ENCODE results near the gene SCN1B. TPM values are rescaled to one million over a fixed set of nuclear protein-coding genes. Genes with fewer than 3 reads are reported as not detected.
"Not testable (repeated sequence)": the region's sequence is repeated elsewhere in the genome, so short reads cannot be mapped to it uniquely, and the experiment has no call there.

The SCN1B gene
- total RNA-seq, 1 donor from 2014 or later, result 4.8 TPM

DNA sequence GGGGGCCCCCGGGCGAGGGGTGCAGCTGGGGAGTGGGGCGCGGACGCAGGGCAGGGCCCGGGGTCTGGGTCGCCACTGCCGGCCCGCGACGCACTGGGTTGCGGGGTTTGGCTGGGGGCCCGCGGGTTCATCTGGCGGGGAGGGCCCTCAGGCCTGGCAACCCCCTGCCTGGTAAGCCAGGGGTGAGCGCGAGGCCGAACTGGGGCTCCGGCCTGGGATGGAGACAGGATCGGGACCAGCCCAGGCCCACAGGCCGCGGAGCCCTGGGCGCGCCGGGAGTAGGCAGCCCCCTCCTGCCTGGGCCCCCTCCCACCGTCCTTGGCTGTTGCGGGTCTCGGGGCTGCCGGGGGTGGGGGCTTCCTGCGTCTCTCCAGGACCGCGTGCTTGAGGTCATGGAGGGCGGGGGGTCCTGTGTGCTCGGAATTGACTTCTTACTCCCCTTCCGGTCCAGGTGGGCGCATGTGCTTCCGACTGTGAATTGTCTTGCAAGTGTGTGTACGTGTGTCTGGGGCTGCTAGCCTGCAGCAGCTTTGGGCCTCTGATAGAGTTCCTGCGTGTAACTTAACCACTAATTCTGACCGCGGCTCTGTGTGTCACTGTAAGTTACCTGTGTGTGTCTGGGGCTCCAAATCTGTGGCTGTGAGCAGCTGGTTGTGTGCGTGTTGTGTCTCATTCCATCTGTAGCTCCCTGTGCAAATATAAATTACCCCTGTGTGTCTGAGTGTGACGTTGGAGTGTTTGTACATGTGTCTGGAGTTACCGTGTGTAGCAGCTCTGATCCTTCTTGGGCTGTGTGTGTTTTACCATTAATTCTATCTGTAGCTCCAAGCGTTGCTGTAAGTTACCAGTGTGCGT lies 29.4 kb upstream of the SCN1B start:
- no peak for DNase-seq (ENCODE audit: low spot score)

DNA sequence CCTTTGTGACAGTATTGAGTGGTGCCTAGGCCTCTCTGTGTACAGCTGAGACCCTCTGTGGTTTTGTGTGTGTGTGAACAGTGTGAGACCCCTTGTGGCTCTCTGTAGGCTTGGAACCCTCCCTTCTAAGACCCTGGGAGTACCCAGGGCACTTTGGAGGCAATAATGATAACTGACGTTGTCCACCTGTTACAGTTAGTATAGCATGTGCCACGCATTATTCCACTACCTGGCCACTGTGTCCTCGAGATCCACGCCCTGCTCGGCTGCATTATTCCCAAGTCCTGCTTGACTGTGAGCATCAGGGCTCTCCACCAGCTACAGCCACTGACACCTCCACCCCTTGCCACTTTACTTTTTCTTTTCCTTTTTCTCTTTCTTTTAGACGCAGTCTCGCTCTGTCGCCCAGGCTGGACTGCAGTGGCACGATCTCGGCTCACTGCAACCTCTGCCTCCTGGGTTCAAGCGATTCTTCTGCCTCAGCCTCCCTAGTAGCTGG lies 28.2 kb upstream of the SCN1B start:
- DNase-seq (ENCODE audit: low spot score), result no peak

DNA sequence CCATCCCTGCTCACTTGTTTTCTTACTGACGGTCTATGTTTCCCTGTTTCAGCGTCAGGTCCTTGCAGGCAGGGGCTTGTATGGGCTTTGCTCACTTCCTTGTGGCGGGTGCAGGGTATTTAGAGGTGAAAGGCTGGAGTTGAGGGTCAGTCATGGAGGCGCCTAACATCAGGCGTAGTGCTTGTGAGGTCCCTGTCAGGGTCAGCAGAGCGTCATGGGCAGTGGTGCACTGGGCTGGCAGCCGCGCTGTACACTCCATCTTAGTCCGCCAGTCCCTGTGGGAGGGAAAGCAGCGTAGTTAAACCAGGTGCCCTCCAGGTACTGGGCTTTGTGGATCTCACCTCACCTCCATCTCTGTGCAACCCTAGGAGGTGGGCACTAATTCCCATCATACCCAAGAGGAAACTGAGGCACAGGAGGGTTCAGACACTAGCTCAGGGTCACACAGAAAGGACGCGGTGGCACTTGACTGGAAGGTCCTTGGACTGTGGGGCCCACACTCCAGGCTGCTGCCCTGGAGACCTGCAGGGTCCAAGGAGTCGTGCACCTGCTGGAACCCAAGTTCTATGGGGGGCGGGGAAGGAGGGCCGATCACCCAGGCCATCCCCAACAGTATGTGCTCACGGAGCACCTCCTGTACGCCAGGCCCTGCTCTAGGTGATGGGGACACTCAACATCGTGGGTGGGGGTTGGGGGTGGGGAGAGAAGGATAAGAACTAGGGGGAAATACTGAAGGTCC lies 25.6 kb upstream of the SCN1B start:
- DNase-seq (ENCODE audit: low spot score), result no peak

- DNase-seq (ENCODE audit: low spot score), result no peak
Observed at GRCh38 chr19:35005256-35005977, 24.9 kb upstream of the SCN1B start.

DNA sequence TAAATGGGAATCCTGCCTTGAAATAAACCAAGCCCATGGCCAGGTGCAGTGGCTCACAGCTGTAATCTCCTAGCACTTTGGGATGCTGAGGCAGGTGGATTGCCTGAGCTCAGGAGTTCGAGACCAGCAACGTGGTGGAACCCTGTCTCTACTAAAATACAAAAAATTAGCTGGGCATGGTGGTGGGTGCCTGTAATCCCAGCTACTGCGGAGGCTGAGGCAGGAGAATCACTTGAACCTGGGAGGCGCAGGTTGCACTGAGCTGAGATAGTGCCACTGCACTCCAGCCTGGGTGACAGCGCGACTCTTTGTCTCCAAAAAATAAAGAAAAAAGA lies 24.3 kb upstream of the SCN1B start:
- not testable (repeated sequence) for DNase-seq (ENCODE audit: low spot score)

DNA sequence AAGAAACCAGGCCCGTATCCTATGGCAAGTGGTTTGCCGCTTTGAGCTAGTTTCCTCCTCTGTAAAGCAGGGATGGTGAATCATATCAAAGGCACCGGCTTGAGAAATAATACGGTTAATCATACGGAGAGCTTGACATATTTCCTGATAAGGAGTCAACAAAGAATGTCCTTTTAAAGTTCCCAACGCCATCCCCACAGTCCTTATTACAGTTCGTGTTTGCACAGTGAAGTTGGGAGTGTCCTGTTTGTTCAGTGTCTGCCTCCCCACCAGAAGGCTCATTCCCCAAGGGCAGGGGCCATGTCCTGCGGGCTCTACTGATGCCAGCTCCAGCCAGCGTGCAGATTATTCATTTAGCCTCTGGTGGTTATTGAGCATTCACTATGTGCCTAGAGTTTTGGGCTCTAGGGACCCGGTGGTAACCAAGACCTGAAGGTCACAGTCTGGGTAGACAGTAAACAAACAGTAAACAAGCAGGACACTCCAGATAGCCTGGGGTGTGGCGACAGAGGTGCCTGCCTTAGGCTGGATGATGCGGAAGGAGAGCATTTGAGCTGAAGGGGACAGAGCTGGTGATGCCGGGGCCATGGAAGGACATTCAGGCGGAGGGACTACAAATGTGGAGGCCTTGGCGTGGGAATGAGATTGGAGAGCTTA lies 23.8 kb upstream of the SCN1B start:
- DNase-seq (ENCODE audit: low spot score), result peak; percentile 74

- no peak for DNase-seq (ENCODE audit: low spot score)
Observed at GRCh38 chr19:35006999-35007365, 23.3 kb upstream of the SCN1B start.

- DNase-seq (ENCODE audit: low spot score), result not testable (repeated sequence)
Observed at GRCh38 chr19:35007427-35007826, 22.8 kb upstream of the SCN1B start.

- no peak for DNase-seq (ENCODE audit: low spot score)
Observed at GRCh38 chr19:35008891-35009341, 21.4 kb upstream of the SCN1B start.

GRCh38 chr19:35009424-35010415 lies 20.6 kb upstream of the SCN1B start:
- DNase-seq (ENCODE audit: low spot score), result no peak

- no peak for DNase-seq (ENCODE audit: low spot score)
Observed at GRCh38 chr19:35011091-35011689, 19.1 kb upstream of the SCN1B start.

DNA sequence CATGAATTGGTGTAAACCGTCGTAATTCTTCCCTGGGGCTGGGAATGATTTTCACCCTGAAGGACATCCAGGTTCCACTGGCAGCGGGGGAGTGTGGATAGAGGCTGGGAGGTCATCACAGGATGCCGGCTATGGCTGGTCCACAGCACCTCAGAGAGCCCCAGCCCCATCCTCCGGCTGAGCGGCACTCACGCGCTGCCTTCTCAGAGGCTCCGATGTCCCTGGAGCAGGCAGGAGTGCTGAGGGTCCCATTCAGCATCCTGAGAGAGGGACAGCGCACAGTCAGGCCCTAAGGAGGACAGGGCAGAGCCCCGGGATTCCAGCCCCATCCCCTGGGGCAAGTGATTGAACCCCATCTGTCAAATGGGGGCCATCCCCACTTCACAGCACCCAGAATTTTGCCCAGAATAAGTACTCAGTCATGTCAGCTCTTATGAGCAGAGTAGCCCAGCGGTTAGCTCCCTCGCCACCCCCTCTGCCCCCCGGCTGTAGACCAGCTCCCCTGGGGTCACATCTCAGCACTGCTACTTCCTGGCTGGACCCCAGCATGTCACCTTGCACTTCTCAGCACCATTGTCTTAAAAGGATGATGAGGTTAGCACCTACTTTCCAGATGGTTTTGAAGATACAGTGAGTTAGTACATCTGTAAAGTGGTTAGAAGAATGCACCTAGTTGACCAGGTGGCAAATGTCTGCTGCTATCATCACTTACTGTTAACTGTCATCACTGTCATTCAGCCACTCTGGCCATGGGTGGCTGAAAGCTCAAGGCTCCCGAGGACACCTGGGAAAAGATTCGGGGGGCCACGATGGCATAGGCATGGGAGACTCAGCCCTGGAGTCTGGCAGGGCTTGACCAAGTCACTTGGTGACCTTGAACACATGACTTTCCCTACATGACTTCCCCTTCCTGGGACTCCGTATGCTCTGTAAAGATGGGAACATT lies 18.3 kb upstream of the SCN1B start:
- DNase-seq (ENCODE audit: low spot score), result no peak

GRCh38 chr19:35013041-35013819 lies 17.0 kb upstream of the SCN1B start:
- peak; percentile 70 for DNase-seq (ENCODE audit: low spot score)

DNA sequence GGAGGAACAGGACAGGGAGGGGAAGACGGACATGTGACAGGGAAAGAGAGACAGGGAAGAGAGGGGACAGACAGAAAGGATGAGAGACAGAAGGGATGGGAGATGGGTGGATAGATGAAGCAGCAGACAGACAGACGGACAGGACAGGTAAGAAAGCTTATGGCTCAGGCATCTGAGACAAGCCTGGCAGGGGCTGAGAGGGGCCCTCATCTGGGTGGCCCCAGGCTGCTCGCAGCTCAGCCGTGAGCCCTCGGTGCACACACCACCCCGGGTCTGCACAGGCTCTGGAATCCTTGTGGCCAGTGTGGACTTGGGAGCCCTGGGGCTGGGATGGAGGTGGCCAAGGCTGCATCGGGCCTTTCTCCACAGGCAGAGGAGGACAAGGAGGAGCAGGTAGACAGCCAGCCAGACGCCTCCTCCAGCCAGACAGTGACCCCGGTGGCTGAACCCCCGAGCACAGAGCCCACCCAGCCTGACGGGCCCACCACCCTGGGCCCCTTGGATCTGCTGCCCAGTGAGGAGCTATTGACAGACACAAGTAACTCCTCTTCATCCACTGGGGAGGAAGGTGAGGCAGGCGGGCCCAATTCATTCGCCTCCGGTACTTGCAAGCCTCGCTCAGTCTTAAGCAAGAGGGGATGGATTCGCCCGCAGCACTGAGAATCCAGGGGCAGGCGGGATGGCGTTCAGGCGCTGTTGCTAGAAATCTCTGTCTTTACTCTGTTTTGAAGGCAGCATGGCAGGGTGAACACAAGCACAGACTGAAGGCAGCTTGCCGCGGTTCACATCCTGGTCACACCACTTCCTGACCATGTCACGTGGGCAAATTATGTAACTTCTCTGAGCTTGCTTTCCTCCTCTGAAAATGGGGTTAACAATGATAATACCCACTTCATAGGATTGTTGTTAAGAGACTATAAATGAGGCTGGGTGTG lies 16.2 kb upstream of the SCN1B start:
- peak; percentile 41 for DNase-seq (ENCODE audit: low spot score)

DNA sequence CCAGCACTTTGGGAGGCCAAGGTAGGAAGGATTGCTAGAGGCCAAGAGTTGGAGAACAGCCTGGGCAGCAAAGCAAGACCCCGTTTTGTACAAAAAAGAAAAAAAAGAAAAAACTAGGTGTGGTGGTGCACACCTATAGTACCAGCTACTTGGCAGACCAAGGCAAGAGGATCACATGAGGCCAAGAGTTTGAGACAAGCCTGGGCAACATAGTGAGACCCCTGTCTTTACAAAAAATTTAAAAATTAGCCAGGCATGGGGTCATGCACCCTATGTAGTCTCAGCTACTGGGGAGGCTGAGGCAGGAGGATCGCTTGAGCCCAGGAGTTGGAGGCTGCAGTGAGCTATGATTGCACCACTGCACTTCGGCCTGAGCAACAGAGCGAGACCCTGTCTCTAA lies 15.5 kb upstream of the SCN1B start:
- not testable (repeated sequence) for DNase-seq (ENCODE audit: low spot score)

GRCh38 chr19:35015270-35015953 lies 14.9 kb upstream of the SCN1B start:
- no peak for DNase-seq (ENCODE audit: low spot score)
